K562 (cell line): ENCODE data around the gene RNF223.

Source experiments
- EP300 ChIP-seq: IDR thresholded peaks from 2 replicates; pipeline ENCODE4 v1.6.1; 2012; ENCODE audit warnings: low read length, improper control_type of control experiment
- GTF2A2 ChIP-seq: IDR thresholded peaks from 2 replicates; pipeline ENCODE4 v1.6.1; 2016; ENCODE audit warnings: mild to moderate bottlenecking, missing genetic modification characterization, missing compliant biosample characterization
- ZNF586 ChIP-seq: fragments of 450-650 bp; formaldehyde crosslinking; conservative IDR thresholded peaks from 2 replicates; pipeline ENCODE4 v1.4.0; 2020; ENCODE audit warnings: mild to moderate bottlenecking, moderate library complexity
- TF ChIP-seq, protein P1 (sequence below), 3 experiments: IDR thresholded peaks in 2 of 3; conservative IDR thresholded peaks in 1 of 3; 2 replicates each; pipeline ENCODE4 v1.5.1; 2011 to 2012; ENCODE audit warnings: low read length in 3 of 3, mild to moderate bottlenecking in 3 of 3, control low read depth in 2 of 3, improper control_type of control experiment in 1 of 3, inconsistent platforms in 1 of 3, low read depth in 1 of 3, mixed read lengths in 1 of 3, moderate library complexity in 1 of 3; ENCODE audit not compliant: insufficient read depth in 2 of 3

DNA sequence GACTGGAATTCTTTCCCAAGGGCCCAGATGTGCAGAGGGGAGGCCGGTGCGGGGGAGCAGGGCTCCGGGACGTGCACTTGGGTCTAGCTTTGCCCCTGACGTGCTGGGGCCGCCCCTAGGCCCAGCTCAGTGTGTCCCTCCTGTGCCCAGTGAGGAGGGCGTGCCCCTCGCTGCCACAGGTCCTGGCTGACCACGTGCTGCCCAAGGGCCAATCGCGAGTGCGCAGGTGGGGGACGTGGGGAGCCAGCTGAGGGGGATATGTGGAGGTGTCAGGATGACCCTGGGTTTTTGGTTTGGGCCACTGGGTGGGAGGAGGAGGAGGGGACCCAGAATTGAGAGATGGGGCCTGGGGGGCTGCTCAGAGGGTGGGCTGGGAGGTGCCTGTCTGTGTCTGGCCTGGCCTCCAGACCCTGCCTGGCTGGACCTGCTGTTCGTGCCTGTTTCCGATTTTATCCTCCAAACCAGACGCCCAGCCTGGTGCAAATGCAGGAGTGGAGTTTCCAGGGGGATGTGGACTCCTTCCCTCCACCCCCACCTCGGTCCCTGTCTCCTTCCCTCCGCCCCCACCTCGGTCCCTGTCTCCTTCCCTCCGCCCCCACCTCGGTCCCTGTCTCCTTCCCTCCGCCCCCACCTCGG is 6.1 kb upstream of the RNF223 start:
- TF ChIP-seq, protein P1, sequence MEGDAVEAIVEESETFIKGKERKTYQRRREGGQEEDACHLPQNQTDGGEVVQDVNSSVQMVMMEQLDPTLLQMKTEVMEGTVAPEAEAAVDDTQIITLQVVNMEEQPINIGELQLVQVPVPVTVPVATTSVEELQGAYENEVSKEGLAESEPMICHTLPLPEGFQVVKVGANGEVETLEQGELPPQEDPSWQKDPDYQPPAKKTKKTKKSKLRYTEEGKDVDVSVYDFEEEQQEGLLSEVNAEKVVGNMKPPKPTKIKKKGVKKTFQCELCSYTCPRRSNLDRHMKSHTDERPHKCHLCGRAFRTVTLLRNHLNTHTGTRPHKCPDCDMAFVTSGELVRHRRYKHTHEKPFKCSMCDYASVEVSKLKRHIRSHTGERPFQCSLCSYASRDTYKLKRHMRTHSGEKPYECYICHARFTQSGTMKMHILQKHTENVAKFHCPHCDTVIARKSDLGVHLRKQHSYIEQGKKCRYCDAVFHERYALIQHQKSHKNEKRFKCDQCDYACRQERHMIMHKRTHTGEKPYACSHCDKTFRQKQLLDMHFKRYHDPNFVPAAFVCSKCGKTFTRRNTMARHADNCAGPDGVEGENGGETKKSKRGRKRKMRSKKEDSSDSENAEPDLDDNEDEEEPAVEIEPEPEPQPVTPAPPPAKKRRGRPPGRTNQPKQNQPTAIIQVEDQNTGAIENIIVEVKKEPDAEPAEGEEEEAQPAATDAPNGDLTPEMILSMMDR (IDR thresholded peaks at IDR 0.05 in 2 of 3, conservative IDR thresholded peaks at IDR 0.05 in 1 of 3; ENCODE audit: insufficient read depth in 2 of 3, low read depth in 1 of 3, low read length in 3 of 3), result no peak
- no peak for TF ChIP-seq ZNF586 (CRISPR knock-in tag)
- no peak for TF ChIP-seq GTF2A2 (tag)
- no peak for TF ChIP-seq EP300
